Endothelial cell of umbilical vein (primary cell): Measurements from ENCODE around the gene TMEM217. TPM values are rescaled to one million over a fixed set of nuclear protein-coding genes. Genes with fewer than 3 reads are reported as not detected.

Experiments
- BruUV-seq: library from RNA; stranded (reverse); fragments of 400-500 nt; replicated peaks from 2 replicates; lab custom pipeline; 2021; lab: Mats Ljungman, UMichigan
- CTCF ChIA-PET: fragments of 300-600, 350-600 bp; sonication (Branson Sonifier 250); formaldehyde crosslinking; loops from one replicate; lab custom pipeline; 2021; ENCODE audit warnings: antibody characterized with exemption, inconsistent platforms; lab: Charles Lee
- POLR2A ChIA-PET: fragments of 300-600, 350-600 bp; sonication (Branson Sonifier 250); formaldehyde crosslinking; loops from one replicate; lab custom pipeline; 2021; ENCODE audit warnings: antibody characterized with exemption, inconsistent platforms; lab: Charles Lee
- DNase-seq: peaks from one replicate; pipeline ENCODE4 v3.0.0-alpha.2; 2011; ENCODE audit warnings: low read depth, low spot score
- FAIRE-seq: peaks from 2 replicates; lab custom pipeline; 2011; peaks lifted over from hg19 to GRCh38; lab: Jason Lieb, UNC
- H2AFZ ChIP-seq: 2 replicates; pipeline ENCODE4 v1.6.0; 2012; ENCODE audit warnings: low read depth, low read length, control low read depth, inconsistent platforms
- H3K27ac ChIP-seq: 2 replicates; pipeline ENCODE4 v1.5.1; 2011; ENCODE audit warnings: low read depth, mild to moderate bottlenecking, control low read depth, low read length, moderate library complexity; ENCODE audit not compliant: insufficient read depth
- H3K27me3 ChIP-seq, 2 experiments: 2 replicates each; pipeline versions ENCODE4 v1.6.0 to v1.6.1; 2011; ENCODE audit warnings: low read length in 2 of 2, mixed read lengths in 1 of 2; ENCODE audit not compliant: control insufficient read depth in 2 of 2, insufficient read depth in 2 of 2
- H3K36me3 ChIP-seq, 2 experiments: 2 replicates in 1 of 2; 3 replicates in 1 of 2; pipeline ENCODE4 v1.5.1; 2011; ENCODE audit warnings: low read length in 2 of 2, mild to moderate bottlenecking in 1 of 2, moderate library complexity in 1 of 2; ENCODE audit not compliant: control insufficient read depth in 2 of 2, insufficient read depth in 2 of 2; ENCODE audit errors: extremely low read depth in 1 of 2
- H3K4me1 ChIP-seq: 3 replicates; pipeline ENCODE4 v1.5.1; 2011; ENCODE audit warnings: mild to moderate bottlenecking, low read length; ENCODE audit not compliant: control insufficient read depth, insufficient read depth; ENCODE audit errors: extremely low read depth
- H3K4me2 ChIP-seq: 2 replicates; pipeline ENCODE4 v1.6.1; 2011; ENCODE audit warnings: low read length, control low read depth, mixed read lengths; ENCODE audit not compliant: insufficient read depth
- H3K4me3 ChIP-seq, 3 experiments: fragments of 200-600 bp in 1 of 3; sonication (generic), shearing (Covaris generic) in 1 of 3; replicated peaks in 1 of 3; 2 replicates each; pipeline ENCODE4 v1.5.1; 2011 to 2016; ENCODE audit warnings: control low read depth in 3 of 3, low read length in 3 of 3, mild to moderate bottlenecking in 2 of 3, inconsistent platforms in 1 of 3, low read depth in 1 of 3, moderate library complexity in 1 of 3; ENCODE audit not compliant: insufficient read depth in 1 of 3
- H3K79me2 ChIP-seq: 2 replicates; pipeline ENCODE4 v1.6.0; 2012; ENCODE audit warnings: low read length, inconsistent platforms; ENCODE audit not compliant: control insufficient read depth, insufficient read depth
- H3K9ac ChIP-seq: replicated peaks from 2 replicates; pipeline ENCODE3; 2011; ENCODE audit warnings: low read length, control low read depth; ENCODE audit not compliant: insufficient read depth; ENCODE audit errors: extremely low read depth
- H3K9me1 ChIP-seq: replicated peaks from 3 replicates; pipeline ENCODE4 v1.6.0; 2011; ENCODE audit warnings: mild to moderate bottlenecking, low read length; ENCODE audit not compliant: control insufficient read depth, insufficient read depth; ENCODE audit errors: extremely low read depth
- H3K9me3 ChIP-seq: replicated peaks from 2 replicates; pipeline ENCODE4 v1.5.1; 2012; ENCODE audit warnings: low read length, inconsistent platforms; ENCODE audit not compliant: control insufficient read depth, insufficient read depth
- H4K20me1 ChIP-seq: replicated peaks from 2 replicates; pipeline ENCODE3; 2011; ENCODE audit warnings: mild to moderate bottlenecking, low read length; ENCODE audit not compliant: control insufficient read depth, insufficient read depth; ENCODE audit errors: extremely low read depth
- EZH2 ChIP-seq: IDR thresholded peaks from 2 replicates; pipeline ENCODE4 v1.6.1; 2012; ENCODE audit warnings: borderline replicate concordance, low read depth, mild to moderate bottlenecking, moderate library complexity, low read length, inconsistent platforms; ENCODE audit not compliant: severe bottlenecking
- FOS ChIP-seq: IDR thresholded peaks from 2 replicates; pipeline ENCODE4 v1.6.1; 2011; ENCODE audit warnings: mild to moderate bottlenecking, low read length, moderate library complexity, borderline replicate concordance; ENCODE audit not compliant: insufficient read depth
- GATA2 ChIP-seq: IDR thresholded peaks from 2 replicates; pipeline ENCODE4 v1.7.0; 2011; ENCODE audit warnings: low read depth, mild to moderate bottlenecking, moderate library complexity, mixed read lengths, low read length; ENCODE audit not compliant: insufficient read length, insufficient read depth
- JUN ChIP-seq: IDR thresholded peaks from 2 replicates; pipeline ENCODE4 v1.6.1; 2011; ENCODE audit warnings: borderline replicate concordance, low read depth; ENCODE audit not compliant: insufficient read length, insufficient read depth
- MAX ChIP-seq: IDR thresholded peaks from 2 replicates; pipeline ENCODE4 v1.6.1; 2011; ENCODE audit not compliant: insufficient read depth, insufficient read length
- MYC ChIP-seq: IDR thresholded peaks from one replicate; pipeline ENCODE4 v1.6.1; 2011; ENCODE audit warnings: mild to moderate bottlenecking, low read depth, low read length
- POLR2A ChIP-seq: IDR thresholded peaks from 2 replicates; pipeline ENCODE4 v1.6.1; 2012; ENCODE audit warnings: low read depth, mild to moderate bottlenecking, control low read depth, low read length
- POLR2AphosphoS5 ChIP-seq: IDR thresholded peaks from 2 replicates; pipeline ENCODE4 v1.6.1; 2012; ENCODE audit warnings: low read depth, mild to moderate bottlenecking, control low read depth, low read length, moderate library complexity; ENCODE audit not compliant: insufficient read depth
- dilution Hi-C: fragments of 300-500 bp; cut with MboI; formaldehyde crosslinking; loops from one replicate; pipeline ENCODE4 v1.15.0; 2019; ENCODE audit warnings: low sequenced_read_pairs; ENCODE audit not compliant: extremely low pct_ligation_motif_present
- intact Hi-C: fragments of 100-400 bp; cut with micrococcal nuclease; formaldehyde crosslinking; loops from one replicate; pipeline ENCODE4 v1.10.0; 2022
- polyA plus RNA-seq, 4 experiments: library from polyadenylated mRNA; depleted of rRNA in 3 of 4; stranded (reverse) in 3 of 4; unstranded in 1 of 4; fragments of >200 nt; gene quantifications; 2 replicates each; pipeline versions ENCODE4 v1.2.1 to v1.2.3, GENCODE V29; 2011 to 2012; ENCODE audit warnings: missing spikeins in 1 of 4
- total RNA-seq: library from RNA; stranded (reverse); gene quantifications from 2 replicates; pipeline ENCODE4 v1.2.3, GENCODE V29; 2021
- TF ChIP-seq, protein P1 (sequence below), 2 donors: IDR thresholded peaks; 1 replicate in 1 of 2; 2 replicates in 1 of 2; pipeline ENCODE4 v1.5.1; 2011; ENCODE audit warnings: low read length in 2 of 2, mild to moderate bottlenecking in 2 of 2, moderate library complexity in 2 of 2, control low read depth in 1 of 2, inconsistent platforms in 1 of 2, low read depth in 1 of 2; ENCODE audit not compliant: insufficient read depth in 1 of 2; ENCODE audit errors: extremely low read depth in 1 of 2

Gene TMEM217
- total and polyA plus RNA-seq, 2 donors (not counting 3 experiments of a cell fraction or from before 2014, with no cell fraction given) = 6.8 to 15.8 TPM

- H3K4me2 ChIP-seq = peak overlapping the region; percentile 55
- H3K27ac ChIP-seq = peak overlapping the region; percentile 99
- no peaks in the 10 kb centered on the region for H3K9me3 ChIP-seq
- peak; percentile 51 for TF ChIP-seq POLR2A
- TF ChIP-seq, protein P1, sequence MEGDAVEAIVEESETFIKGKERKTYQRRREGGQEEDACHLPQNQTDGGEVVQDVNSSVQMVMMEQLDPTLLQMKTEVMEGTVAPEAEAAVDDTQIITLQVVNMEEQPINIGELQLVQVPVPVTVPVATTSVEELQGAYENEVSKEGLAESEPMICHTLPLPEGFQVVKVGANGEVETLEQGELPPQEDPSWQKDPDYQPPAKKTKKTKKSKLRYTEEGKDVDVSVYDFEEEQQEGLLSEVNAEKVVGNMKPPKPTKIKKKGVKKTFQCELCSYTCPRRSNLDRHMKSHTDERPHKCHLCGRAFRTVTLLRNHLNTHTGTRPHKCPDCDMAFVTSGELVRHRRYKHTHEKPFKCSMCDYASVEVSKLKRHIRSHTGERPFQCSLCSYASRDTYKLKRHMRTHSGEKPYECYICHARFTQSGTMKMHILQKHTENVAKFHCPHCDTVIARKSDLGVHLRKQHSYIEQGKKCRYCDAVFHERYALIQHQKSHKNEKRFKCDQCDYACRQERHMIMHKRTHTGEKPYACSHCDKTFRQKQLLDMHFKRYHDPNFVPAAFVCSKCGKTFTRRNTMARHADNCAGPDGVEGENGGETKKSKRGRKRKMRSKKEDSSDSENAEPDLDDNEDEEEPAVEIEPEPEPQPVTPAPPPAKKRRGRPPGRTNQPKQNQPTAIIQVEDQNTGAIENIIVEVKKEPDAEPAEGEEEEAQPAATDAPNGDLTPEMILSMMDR (IDR thresholded peaks at IDR 0.05; ENCODE audit: extremely low read depth in 1 of 2, insufficient read depth in 1 of 2, low read depth in 1 of 2, low read length in 2 of 2) = no peak
- peak; percentile 67 for TF ChIP-seq MAX
- TF ChIP-seq EZH2 = no peak
- no peak for TF ChIP-seq MYC
- TF ChIP-seq POLR2AphosphoS5 = peak; percentile 77
- peak; percentile 70 for TF ChIP-seq JUN
- TF ChIP-seq FOS = no peak
- TF ChIP-seq GATA2 = no peak
- intact Hi-C loops (loop anchor here (2.0 to 5.0 kb wide), 2 partner anchors 418 to 802 kb away; partner anchors contain the start of genes KCTD20 and PXT1), dilution Hi-C loops (no loop called here)
- H3K36me3 ChIP-seq = no peaks in the 10 kb centered on the region
- CTCF ChIA-PET = interaction anchor here (1.4 kb wide), 1 partner anchor 69 kb away, joined by 3 read pairs; no protein-coding TSS in a partner anchor
- POLR2A ChIA-PET = interaction anchor here (1.7 kb wide), 1 partner anchor 13 kb away, joined by 6 read pairs; the partner anchor contains the start of genes TBC1D22B and TMEM217
- peak overlapping the region; percentile 80 for H3K9ac ChIP-seq
- no peaks in the 10 kb centered on the region for H4K20me1 ChIP-seq
- no peak overlapping the region for H3K4me3 ChIP-seq
- DNase-seq (peak; percentile 100), FAIRE-seq (peak; percentile 96)
- peak overlapping the region; percentile 10 for H2AFZ ChIP-seq
- no peaks in the 10 kb centered on the region for H3K9me1 ChIP-seq
- H3K4me1 ChIP-seq = peaks cover 53% of the 10 kb centered on the region
- BruUV-seq = TSS peak; percentile 4
- H3K79me2 ChIP-seq = no peaks in the 10 kb centered on the region
- no peaks in the 10 kb centered on the region for H3K27me3 ChIP-seq
These were observed 13.3 kb downstream of the TMEM217 start for GRCh38 chr6:37244430-37245310.
